NCI-H146 treated with DMSO at 0.1 percent for 48 hours (cell line): ENCODE data around the gene IKZF3.
"Not testable (repeated sequence)": the region's sequence is repeated elsewhere in the genome, so short reads cannot be mapped to it uniquely, and the experiment has no call there.

ENCODE experiments used
- DNase-seq: peaks from one replicate; lab custom pipeline; 2025; ENCODE audit not compliant: unreplicated experiment; lab: John Stamatoyannopoulos, UW

The IKZF3 gene

DNA sequence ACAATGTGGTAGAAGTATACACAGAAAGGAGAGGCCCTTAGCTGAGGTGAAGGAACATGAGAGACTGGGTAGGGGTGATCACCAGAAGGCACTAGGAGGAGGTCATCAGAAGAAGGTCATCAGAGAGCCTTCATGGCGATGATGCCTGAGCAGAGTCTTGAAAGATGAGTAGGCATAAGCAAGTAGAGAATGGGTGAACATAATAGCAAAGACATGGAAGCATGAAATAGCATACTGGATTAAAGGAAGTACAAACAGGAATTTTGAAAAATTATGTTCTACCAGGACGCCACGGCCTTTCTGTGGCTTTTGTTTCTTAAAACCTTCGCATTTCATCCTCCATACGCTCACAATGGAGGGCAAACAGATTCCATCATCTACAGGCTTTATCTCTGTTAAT lies 2.9 kb downstream of the IKZF3 start:
- no peak for DNase-seq

DNA sequence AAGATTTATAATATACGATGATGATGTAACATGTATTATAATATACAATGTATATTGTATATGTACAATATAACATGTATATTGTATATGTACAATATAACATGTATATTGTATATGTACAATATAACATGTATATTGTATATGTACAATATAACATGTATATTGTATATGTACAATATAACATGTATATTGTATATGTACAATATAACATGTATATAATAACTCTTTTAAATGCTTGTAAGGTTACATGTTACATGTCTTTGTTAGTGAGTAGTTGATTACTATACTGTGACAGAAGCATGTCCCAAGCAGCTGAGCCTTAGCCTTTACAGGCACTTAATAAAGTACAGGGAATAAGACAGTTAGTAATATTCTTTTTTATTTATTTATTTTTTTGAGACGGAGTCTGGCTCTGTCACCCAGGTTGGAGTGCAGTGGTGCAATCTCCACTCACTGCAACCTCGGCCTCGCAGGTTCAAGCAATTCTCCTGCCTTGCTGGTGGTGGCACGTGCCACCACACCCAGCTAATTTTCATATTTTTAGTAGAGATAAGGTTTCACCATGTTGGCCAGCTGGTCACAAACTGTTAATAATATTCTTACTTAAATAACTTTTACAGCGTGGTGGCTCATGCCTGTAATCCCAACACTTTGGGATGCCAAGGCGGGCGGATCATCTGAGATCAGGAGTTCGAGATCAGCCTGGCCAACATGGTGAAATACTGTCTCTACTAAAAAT lies 8.0 kb downstream of the IKZF3 start:
- DNase-seq, result not testable (repeated sequence)

DNA sequence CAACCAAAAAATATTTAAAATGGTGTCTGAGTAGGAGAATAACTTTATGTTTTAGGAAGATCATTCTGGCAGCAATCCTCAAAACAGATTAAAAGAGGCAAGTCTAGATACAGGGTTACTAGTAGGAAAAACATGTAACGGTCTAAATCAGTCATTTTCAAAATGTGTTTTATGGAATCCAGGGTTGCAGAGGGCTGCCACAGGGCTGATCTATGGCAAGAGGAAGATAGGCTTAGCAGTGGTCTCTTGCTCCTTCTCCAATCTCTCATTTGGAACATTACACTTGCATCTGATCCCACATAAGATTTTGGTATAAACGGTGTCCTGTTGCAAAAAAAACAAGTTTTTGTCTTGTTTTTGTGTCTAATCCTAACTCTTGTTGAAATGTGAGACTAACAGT lies 9.2 kb downstream of the IKZF3 start:
- DNase-seq, result no peak

DNA sequence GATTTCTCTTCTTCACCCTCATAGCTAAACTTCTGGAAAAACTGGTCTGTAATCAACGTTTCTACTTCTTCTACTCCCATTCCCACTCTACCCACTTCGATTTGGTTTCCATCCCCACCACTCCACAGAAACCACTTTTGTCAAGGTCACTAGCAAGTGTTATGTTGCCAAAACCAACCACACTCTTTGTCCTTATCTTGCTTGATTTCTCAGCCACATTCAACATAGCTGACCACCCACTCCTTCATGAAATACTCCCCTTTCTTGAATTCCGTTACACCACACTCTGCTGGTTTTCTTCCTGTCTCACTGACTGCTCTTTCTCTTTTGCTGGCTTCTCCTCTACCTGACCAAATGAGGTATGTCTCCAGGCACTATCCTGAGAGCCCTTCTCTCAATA lies 11.9 kb downstream of the IKZF3 start:
- no peak for DNase-seq

DNA sequence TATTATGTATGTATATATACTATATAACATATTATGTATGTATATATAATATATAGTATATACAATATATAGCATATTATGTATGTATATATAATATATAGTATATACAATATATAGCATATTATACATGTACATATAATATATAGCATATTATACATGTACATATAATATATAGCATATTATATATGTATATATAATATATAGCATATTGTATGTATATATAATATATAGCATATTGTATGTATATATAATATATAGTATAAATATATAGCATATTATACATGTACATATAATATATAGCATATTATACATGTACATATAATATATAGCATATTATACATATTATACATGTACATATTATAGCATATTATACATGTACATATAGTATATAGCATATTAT lies 13.9 kb downstream of the IKZF3 start:
- not testable (repeated sequence) for DNase-seq

DNA sequence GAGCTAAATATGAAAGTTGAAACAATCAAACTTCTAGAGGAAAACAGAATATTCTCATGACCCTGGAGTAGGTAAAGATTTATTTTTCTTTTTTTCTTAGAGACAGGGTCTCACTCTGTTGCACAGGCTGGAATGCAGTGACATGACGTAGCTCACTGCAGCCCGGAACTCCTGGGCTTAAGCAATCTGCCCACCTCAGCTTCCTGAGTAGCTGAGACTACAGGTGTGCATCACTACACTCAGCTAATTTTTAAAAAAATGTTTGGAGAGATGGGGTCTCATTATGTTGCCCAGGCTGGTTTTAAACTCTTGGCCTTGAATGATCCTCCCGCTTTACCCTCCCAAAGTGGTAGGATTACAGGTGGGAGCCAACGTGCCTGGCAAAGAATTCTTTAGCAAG lies 15.5 kb downstream of the IKZF3 start:
- no peak for DNase-seq

DNA sequence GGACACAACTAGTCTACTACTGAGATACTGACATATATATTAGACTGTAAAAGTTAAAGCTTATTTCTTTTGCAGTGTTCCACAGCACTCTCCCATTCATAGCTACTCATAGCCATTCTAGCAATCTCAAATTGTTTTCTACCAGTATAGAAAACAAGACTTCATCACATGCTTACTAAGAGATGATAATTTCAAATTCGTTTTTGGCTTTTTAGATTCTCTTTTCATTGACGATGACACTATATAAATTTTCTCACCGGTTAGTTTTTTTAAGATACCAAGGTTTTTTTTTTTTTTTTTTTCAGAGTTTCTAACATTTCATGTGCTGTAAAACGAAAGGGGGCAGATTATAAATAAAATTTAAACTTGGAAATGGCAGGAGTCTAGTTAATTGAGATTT lies 17.9 kb downstream of the IKZF3 start:
- no peak for DNase-seq

DNA sequence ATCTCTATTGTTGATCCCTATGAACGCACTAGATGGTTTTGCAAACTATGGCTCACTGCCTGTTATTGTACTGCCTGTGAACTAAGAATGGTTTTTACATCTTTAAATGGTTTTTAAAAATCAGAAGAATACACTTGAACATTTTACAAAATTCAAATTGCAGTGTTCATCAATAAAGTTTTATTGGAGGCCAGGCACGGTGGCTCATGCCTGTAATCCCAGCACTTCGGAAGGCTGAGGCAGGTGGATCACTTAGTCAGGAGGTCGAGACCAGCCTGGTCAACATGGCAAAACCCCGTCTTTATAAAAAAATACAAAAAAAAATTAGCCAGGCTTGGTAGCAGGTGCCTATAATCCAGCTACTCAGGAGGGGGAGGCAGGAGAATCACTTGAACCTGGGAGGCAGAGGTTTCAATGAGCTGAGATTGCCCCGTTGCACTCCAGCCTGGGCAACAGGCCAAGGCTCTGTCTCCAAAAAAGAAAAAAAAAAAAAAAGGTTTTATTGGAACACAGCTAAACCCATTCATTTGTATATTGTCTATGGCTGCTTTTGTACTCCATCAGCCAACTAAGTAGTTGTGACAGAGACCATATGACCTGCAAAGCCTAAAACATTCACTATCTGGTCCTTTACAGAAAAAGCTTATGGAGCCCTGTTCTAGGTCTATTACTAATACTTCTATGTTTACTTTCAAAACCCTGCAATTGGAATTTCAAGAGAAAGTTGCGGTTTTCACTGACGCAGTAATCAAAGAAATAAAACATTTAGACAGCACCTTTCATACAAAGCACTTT lies 18.9 kb downstream of the IKZF3 start:
- no peak for DNase-seq

DNA sequence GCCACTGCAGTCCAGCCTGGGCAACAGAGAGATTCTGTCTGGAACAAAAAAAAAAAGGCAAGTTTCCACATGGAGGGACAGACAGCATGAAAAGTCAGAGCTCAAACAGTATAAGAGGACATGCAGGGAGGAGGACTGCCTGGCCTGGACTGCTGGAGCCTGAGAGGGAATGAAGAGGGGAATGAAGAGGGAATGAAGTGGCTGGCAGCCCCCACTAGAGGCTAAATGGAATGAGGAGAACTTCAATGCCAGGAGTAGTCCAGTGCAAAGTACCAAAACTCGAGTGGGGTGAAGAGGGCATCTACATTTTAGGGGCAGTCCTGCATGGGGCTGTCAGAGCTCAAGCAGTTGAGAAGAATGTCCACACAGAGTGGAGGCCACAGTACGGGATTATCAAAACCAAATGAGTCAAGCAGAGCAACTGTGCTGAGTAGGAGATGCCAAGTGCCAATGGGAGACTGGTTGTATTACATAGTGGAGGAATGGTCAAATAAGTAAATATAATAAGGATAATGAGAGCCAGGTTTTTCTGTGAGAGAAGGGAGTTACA lies 22.9 kb downstream of the IKZF3 start:
- no peak for DNase-seq

DNA sequence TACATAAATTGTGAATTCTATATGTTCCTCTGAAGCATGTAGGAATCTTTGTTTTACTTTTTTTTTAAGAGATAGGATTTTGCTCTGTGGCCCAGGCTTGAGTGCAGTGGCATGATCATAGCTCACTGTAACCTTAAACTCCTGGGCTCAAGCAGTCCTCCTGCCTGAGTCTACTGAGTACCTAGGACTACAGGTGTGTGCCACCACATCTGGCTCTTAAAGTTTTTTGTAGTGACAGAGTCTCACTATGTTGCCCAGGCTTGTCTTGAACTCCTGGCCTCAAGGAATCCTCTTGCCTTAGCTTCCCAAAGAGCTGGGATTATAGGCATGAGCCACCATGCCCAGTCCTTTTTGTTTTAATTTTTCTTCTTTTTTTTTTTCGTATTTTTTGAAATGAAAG lies 25.3 kb downstream of the IKZF3 start:
- no peak for DNase-seq

DNA sequence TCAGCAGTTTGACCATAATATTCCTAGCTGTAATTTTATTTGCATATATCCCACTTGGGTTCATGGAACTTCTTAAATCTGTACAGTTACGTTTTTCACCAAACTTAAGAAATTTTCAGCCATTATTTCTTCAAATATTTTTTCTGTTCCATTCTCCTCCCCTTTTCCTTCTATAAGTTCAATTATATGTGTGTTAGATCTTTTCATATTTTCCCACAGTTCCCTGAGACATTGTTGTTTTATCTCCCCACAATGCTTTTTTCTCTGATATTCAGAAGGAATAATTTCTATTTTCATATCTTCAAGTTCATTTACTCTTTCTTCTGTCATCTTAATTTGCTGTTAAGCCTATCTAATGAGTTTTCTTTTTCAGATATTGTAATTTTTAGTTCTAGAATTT lies 26.1 kb downstream of the IKZF3 start:
- no peak for DNase-seq

DNA sequence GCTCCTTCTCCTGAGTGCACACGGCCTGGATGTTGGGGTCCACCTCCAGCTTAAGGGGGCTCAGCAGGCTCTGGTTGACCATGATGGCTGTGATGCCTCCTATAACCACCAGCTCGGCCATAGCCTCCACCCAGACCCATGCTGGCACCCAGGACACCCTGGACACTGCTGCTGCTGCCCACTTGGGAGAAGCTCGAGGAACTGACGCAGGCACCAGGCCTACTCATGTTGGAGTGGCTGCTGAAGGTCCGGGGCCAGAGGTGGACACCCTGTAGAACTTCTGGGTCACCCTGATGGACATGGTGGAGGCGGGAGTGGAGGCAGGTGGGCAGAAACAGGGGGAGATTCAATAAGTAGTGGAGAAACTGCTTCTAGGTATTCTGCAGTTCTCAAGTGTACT lies 28.0 kb downstream of the IKZF3 start:
- DNase-seq, result no peak

DNA sequence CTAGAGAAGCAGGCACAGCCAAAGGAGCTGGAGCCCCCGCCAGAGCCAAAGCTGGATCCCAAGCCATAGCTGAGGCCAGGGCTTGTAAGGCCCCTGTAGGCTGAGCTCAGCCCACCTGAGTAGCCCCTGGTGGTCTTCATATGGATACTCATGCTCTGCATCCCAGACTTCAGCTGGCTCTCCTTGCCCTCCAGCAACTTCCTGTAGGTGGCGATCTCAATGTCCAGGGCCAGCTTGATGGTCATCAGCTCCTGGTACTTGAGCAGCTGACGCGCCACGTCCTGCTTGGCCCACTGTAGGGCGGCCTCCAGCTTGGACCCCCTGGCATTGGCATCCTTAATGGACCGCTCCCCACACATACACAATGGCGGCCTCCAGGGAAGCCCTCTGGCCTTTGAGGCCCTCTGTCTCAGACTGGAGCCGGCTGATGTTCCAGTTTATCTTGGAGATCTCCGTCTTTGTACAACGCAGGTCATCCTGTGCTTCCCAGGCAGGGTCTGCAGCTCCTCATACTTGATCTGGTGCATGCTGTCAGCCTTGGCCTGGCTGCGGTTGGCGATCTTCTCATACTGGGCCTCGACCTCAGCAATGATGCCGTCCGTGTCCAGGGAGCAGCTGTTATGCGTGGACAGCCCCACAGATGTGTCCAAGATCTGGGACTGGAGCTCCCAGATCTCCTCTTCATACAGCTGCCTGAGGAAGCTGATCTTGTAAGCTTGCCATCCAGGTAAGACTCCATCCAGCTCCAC lies 28.9 kb downstream of the IKZF3 start:
- DNase-seq, result no peak

DNA sequence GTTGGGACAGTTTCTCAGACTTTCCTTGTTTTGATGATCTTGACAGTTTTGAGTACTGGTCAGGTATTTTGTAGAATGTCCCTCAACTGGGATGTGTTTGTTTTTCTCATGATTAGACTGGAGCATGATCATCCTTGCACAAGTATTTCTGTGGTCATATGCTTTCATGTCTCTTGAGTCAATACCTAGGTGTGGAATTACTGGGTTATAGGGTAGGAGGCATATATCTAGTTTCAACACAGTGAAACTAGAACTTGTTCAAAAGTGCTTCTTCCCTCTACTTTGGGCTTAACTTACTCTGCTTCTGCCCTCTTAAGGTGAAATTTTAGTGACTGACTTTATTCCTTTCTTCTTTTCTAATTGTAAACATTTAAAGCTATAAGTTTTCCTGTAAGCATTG lies 30.1 kb downstream of the IKZF3 start:
- no peak for DNase-seq

DNA sequence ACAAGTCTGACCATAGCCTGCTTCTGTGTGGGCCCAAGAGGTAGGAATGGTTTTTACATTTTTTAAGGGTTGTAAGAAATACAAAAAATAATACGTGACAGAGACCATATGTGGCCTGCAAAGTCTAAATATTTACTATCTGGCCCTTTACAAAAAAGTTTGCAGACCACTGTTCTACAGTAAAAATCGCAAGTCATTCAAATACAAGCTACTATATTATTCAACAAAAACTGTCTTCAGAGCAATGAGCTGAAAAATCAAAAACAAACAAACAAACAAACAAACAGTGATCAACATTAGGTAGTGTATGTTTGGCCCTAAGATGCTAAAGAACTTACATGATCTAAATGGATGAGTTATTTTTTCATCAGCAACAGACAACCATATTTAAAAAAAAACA lies 32.5 kb downstream of the IKZF3 start:
- DNase-seq, result no peak

DNA sequence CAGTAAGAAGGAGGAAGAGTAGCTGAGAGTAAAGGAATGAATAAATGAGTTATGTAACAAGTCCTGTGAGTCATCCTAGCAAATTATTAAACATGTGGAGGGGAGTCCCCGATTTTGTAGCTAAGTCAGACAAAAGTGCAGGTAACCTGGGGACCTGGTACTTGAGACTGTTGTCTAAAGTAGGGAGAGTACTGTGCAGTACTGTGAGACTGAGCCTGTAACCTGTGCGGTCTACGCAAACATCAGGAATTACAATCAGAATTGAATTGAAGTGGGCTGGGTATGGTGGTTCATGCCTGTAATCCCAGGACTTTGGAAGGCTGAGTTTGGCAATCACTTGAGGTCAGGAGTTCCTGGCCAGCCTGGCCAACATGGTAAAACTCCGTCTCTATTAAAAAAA lies 35.7 kb downstream of the IKZF3 start:
- no peak for DNase-seq

DNA sequence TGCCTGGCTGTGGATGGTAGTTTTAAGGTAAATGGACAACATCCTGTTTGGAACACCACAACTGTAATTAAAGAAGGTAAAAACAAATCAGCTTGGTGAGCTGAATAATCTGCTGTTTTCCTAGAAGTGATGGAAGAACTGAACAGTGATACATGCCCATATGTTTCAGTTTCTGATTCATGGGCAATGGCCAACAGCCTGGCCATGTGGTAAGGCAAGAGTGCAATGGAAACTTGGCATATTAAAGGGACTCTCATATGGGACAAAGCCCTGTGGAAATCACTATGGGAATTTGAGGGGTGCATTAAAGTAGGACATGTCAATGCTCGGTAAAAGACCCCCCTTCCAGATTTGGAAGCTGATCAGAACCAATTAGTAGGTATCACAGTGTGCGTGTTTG lies 37.8 kb downstream of the IKZF3 start:
- DNase-seq, result no peak

DNA sequence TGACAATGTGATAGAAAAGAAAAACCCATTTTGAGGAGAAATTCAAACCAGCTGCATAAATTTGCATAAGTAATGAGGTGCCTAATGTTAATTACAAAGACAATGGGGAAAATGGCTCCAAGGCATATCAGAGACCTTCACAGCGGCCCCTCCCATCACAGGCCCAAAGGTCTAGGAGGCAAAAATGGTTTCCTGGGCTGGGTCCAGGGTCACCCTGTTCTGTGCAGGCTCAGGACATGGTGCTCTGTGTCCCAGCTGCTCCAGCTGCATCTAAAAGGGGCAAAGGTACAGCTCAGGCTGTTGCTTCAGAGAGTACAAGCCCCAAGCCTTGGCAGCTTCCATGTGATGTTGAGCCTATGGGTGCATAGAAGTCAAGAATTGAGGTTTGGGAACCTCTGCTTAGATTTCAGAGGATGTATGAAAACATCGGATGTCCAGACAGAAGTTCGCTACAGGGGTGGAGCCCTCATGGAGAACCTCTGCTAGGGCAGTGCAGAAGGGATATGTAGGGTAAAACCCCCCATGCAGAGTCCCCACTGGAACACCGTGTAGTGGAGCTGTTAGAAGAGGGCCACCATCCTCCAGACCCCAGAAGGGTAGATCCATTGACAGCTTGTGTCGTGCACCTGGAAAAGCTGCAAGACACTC lies 40.6 kb downstream of the IKZF3 start:
- no peak for DNase-seq

DNA sequence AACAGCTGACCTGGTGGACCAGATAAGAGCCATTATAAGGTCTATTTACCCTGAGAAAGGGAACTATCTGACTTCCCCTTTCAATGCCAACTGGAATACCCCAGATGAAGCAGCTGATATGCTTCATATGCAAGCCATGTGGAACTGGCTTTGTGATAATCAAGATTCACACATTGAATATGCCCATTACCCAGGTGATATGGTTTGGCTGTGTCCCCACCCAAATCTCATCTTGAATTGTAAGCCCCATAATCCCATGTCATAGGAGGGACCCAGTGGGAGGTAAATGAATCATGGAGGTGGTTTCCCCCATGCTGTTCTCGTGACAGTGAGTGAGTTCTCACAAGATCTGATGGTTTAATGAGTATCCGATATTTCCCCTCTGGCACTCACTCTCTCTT lies 42.1 kb downstream of the IKZF3 start:
- DNase-seq, result no peak

DNA sequence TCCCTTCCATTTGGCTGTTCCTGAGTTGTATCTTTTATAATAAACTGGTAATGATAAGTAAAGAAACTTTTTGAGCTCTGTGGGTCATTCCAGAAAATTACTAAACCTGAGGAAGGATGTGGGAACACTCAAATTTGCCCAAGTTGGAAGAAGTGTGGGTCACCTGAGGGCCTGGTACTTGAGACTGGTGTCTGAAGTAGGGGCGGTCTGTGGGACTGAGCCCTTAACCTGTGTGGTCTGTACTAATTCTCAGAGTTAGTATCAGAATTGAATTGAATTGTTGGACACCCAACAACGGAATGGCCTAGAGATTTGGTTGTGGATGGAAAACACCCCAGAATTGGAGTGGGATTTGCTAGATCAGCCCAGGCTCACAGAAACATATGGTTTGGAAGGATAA lies 43.1 kb downstream of the IKZF3 start:
- DNase-seq, result no peak

DNA sequence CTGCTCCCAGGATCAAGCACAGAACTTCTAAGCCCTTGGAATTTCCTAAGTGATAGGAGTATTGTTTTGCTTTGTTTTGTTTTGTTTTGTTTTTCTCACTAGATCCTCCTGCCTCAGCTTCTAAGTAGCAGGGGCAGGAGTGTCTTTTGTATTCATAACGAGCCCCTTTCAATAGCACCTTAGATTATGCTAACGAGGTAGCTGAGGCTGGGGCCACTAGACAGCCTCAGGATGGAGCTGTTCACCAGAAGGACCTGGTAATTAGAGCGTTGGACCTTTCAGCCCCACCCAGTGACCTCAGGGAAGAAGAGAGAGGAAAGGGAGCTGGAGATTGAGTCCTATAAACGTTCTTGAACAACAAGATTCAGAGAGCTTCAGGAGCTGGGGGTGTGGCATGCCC lies 43.6 kb downstream of the IKZF3 start:
- no peak for DNase-seq
